GM12878 (cell line): ENCODE data around the gene NBEA. TPM values are rescaled to one million over a fixed set of nuclear protein-coding genes. Genes with fewer than 3 reads are reported as not detected.

Experiments
- ATAC-seq: fragments of 200-7000 bp; cut with Tn5 transposase; 3 replicates; pipeline ENCODE4 v1.9.1; 2020; ENCODE audit warnings: mild to moderate bottlenecking, moderate library complexity
- BruUV-seq: library from RNA; stranded (reverse); fragments of 400-500 nt; replicated peaks from 2 replicates; lab custom pipeline; 2021; lab: Mats Ljungman, UMichigan
- CTCF ChIA-PET: fragments of 300-600 bp; sonication (Branson Sonifier 250); formaldehyde crosslinking; extraction: SDS; loops from one replicate; lab custom pipeline; 2021; ENCODE audit warnings: inconsistent platforms; lab: Yijun Ruan, JAX
- POLR2A ChIA-PET: fragments of 350-600 bp; formaldehyde crosslinking; extraction: SDS; loops from one replicate; lab custom pipeline; 2021; ENCODE audit warnings: inconsistent platforms; lab: Charles Lee
- RAD21 ChIA-PET: fragments of 300-600 bp; sonication (Branson Sonifier 250); formaldehyde crosslinking; loops from one replicate; lab custom pipeline; 2023; ENCODE audit warnings: antibody characterized with exemption; ENCODE audit not compliant: unreplicated experiment; lab: Charles Lee
- SMC1A ChIA-PET: fragments of 300-600 bp; sonication (Branson Sonifier 250); formaldehyde crosslinking; loops from one replicate; lab custom pipeline; 2023; ENCODE audit not compliant: unreplicated experiment, uncharacterized antibody; lab: Charles Lee
- DNase-seq: peaks from one replicate; pipeline ENCODE4 v3.0.0-alpha.2; 2011; ENCODE audit warnings: low read depth, low spot score
- FAIRE-seq: peaks from 3 replicates; lab custom pipeline; 2011; peaks lifted over from hg19 to GRCh38; lab: Jason Lieb, UNC
- H2AFZ ChIP-seq: 2 replicates; pipeline ENCODE4 v1.6.0; 2011; ENCODE audit warnings: low read depth, low read length, control low read depth; ENCODE audit not compliant: control insufficient read depth
- H3K27ac ChIP-seq: 2 replicates; pipeline ENCODE4 v1.5.1; 2011; ENCODE audit warnings: control low read depth; ENCODE audit not compliant: control insufficient read depth, insufficient read depth
- H3K27me3 ChIP-seq, 2 experiments: replicated peaks in 1 of 2; 2 replicates each; pipeline versions ENCODE4 v1.6.0 to v1.6.1; 2011; ENCODE audit warnings: low read length in 1 of 2; ENCODE audit not compliant: control insufficient read depth in 2 of 2, insufficient read depth in 2 of 2
- H3K36me3 ChIP-seq, 2 experiments: 2 replicates each; pipeline ENCODE4 v1.5.1; 2011; ENCODE audit warnings: low read length in 1 of 2; ENCODE audit not compliant: control insufficient read depth in 2 of 2, insufficient read depth in 2 of 2
- H3K4me1 ChIP-seq: 2 replicates; pipeline ENCODE4 v1.6.1; 2011; ENCODE audit warnings: mild to moderate bottlenecking, low read length, moderate library complexity, mixed read lengths; ENCODE audit not compliant: control insufficient read depth, insufficient read depth
- H3K4me2 ChIP-seq: 2 replicates; pipeline ENCODE4 v1.6.0; 2011; ENCODE audit warnings: control low read depth; ENCODE audit not compliant: control insufficient read depth, insufficient read depth
- H3K4me3 ChIP-seq: fragments of 200-600 bp; sonication (generic); 2 replicates; pipeline ENCODE4 v1.5.1; 2016
- H3K79me2 ChIP-seq: 2 replicates; pipeline ENCODE4 v1.6.0; 2011; ENCODE audit warnings: low read length; ENCODE audit not compliant: control insufficient read depth, insufficient read depth
- H3K9ac ChIP-seq: 2 replicates; pipeline ENCODE4 v1.8.0; 2011; ENCODE audit warnings: low read length, control low read depth, mixed read lengths; ENCODE audit not compliant: control insufficient read depth, insufficient read depth
- H3K9me3 ChIP-seq: replicated peaks from 3 replicates; pipeline ENCODE4 v1.5.1; 2011; ENCODE audit warnings: mild to moderate bottlenecking, low read length; ENCODE audit not compliant: control insufficient read depth, insufficient read depth
- H4K20me1 ChIP-seq: 2 replicates; pipeline ENCODE4 v1.6.0; 2011; ENCODE audit not compliant: control insufficient read depth, insufficient read depth
- CBX3 ChIP-seq: fragments of 200-600 bp; sonication (generic); IDR thresholded peaks from 2 replicates; pipeline ENCODE4 v1.6.1; 2016; ENCODE audit warnings: low read depth, borderline replicate concordance
- DPF2 ChIP-seq: fragments of 450-650 bp; IDR thresholded peaks from 2 replicates; pipeline ENCODE4 v1.6.1; 2017; ENCODE audit warnings: mild to moderate bottlenecking
- HCFC1 ChIP-seq: fragments of 150-350 bp; IDR thresholded peaks from 2 replicates; pipeline ENCODE4 v1.6.1; 2014; ENCODE audit warnings: low read length
- KLF5 ChIP-seq: fragments of 450-650 bp; IDR thresholded peaks from 2 replicates; pipeline ENCODE4 v1.6.1; 2014; ENCODE audit warnings: mild to moderate bottlenecking; ENCODE audit not compliant: partially characterized antibody
- NFXL1 ChIP-seq: fragments of 450-650 bp; IDR thresholded peaks from 2 replicates; pipeline ENCODE4 v1.6.1; 2017; ENCODE audit warnings: antibody characterized with exemption, mild to moderate bottlenecking, borderline replicate concordance
- NFYB ChIP-seq: IDR thresholded peaks from 2 replicates; pipeline ENCODE4 v1.6.1; 2011; ENCODE audit warnings: low read depth, mild to moderate bottlenecking, low read length, improper control_type of control experiment, moderate library complexity; ENCODE audit not compliant: insufficient read depth
- RCOR1 ChIP-seq: conservative IDR thresholded peaks from 2 replicates; pipeline ENCODE4 v1.6.1; 2012; ENCODE audit warnings: low read depth, low read length, improper control_type of control experiment
- SIN3A ChIP-seq: IDR thresholded peaks from 2 replicates; pipeline ENCODE4 v1.6.1; 2012; ENCODE audit warnings: low read depth, low read length, improper control_type of control experiment
- SMC3 ChIP-seq: IDR thresholded peaks from 2 replicates; pipeline ENCODE4 v1.6.1; 2011; ENCODE audit warnings: low read length, improper control_type of control experiment, borderline replicate concordance
- YBX1 ChIP-seq: fragments of 450-650 bp; IDR thresholded peaks from 2 replicates; pipeline ENCODE4 v1.6.1; 2016; ENCODE audit warnings: antibody characterized with exemption
- ZBTB33 ChIP-seq: fragments of 450-650 bp; IDR thresholded peaks from 2 replicates; pipeline ENCODE4 v1.6.1; 2017; ENCODE audit warnings: mild to moderate bottlenecking
- ZNF207 ChIP-seq: fragments of 450-650 bp; IDR thresholded peaks from 2 replicates; pipeline ENCODE4 v1.6.1; 2014; ENCODE audit warnings: antibody characterized with exemption, mild to moderate bottlenecking, borderline replicate concordance
- ZNF217 ChIP-seq: fragments of 450-650 bp; IDR thresholded peaks from 2 replicates; pipeline ENCODE4 v1.6.1; 2017; ENCODE audit warnings: antibody characterized with exemption, mild to moderate bottlenecking
- WGBS: methylation state at CpG from one replicate; pipeline ENCODE4 v1.1.6; 2016; ENCODE audit warnings: low lambda C conversion rate; ENCODE audit not compliant: insufficient replicate concordance, insufficient coverage; ENCODE audit errors: missing lambda C conversion rate; 5-methylcytosine and 5-hydroxymethylcytosine counted together
- in situ Hi-C: fragments of 300-500 bp; cut with MboI; formaldehyde crosslinking; loops from 9 replicates; pipeline ENCODE4 v1.14.3; 2018; ENCODE audit warnings: mixed read lengths
- intact Hi-C: fragments of 100-400 bp; cut with micrococcal nuclease; formaldehyde crosslinking; loops from one replicate; pipeline ENCODE4 v1.14.2; 2022; ENCODE audit not compliant: unreplicated experiment
- polyA plus RNA-seq, 11 experiments: library from polyadenylated mRNA; depleted of rRNA in 4 of 11; unstranded in 6 of 11; stranded (reverse) in 5 of 11; fragments of >200 nt; fragmentation: Nextera tagmentation in 4 of 11; fragmentation: Illumina TruSeq in 1 of 11; extraction: Ambion mirVana in 4 of 11; extraction: Trizol in 1 of 11; gene quantifications; 1 replicate in 1 of 11; 2 replicates in 10 of 11; pipeline versions ENCODE4 v1.2.1 to v1.2.3, GENCODE V29; 2011 to 2016; ENCODE audit warnings: inconsistent platforms in 2 of 11, missing spikeins in 2 of 11, low read depth in 1 of 11
- total RNA-seq, 4 experiments: library from RNA; depleted of rRNA in 3 of 4; stranded (reverse); fragments of >200 nt in 3 of 4; fragmentation: Illumina TruSeq in 1 of 4; extraction: Trizol in 1 of 4; gene quantifications; 2 replicates each; pipeline versions ENCODE4 v1.2.1 to v1.2.3, GENCODE V29; 2013 to 2021
- TF ChIP-seq, protein P1 (sequence below), 3 experiments: IDR thresholded peaks in 2 of 3; conservative IDR thresholded peaks in 1 of 3; 2 replicates each; pipeline ENCODE4 v1.5.1; 2011; ENCODE audit warnings: low read depth in 3 of 3, low read length in 3 of 3, mild to moderate bottlenecking in 3 of 3, control low read depth in 2 of 3, moderate library complexity in 2 of 3, inconsistent platforms in 1 of 3, mixed read lengths in 1 of 3; ENCODE audit not compliant: control insufficient read depth in 2 of 3, insufficient read depth in 1 of 3; ENCODE audit errors: extremely low read depth in 1 of 3

The NBEA gene
- total and polyA plus RNA-seq, 10 of the 15 experiments (the other 5 are each of a cell fraction or from before 2014, with no cell fraction given) = 0.23 to 3.6 (median 0.55) TPM

- BruUV-seq = no TSS peak
- DNase-seq (no peak), ATAC-seq (no peak), FAIRE-seq (no peak)
- in situ Hi-C loops = no loop called here
- no peak overlapping the region for H3K4me3 ChIP-seq
- WGBS = 33% methylated on average over 6 of the region's 6 CpGs
- no peaks in the 10 kb centered on the region for H3K79me2 ChIP-seq
- H3K4me2 ChIP-seq = no peak overlapping the region
- ChIA-PET SMC1A (no interaction called here), POLR2A (no interaction called here), RAD21 (no interaction called here), CTCF (interaction anchor here (1.8 kb wide), 1 partner anchor 21 kb away, joined by 4 read pairs; no protein-coding TSS in a partner anchor)
- H3K27me3 ChIP-seq = no peaks in the 10 kb centered on the region
- TF ChIP-seq RCOR1 (no peak), ZNF217 (no peak), ZNF207 (no peak), KLF5 (no peak), SMC3 (no peak), YBX1 (no peak), CBX3 (no peak), NFYB (no peak), NFXL1 (no peak), DPF2 (no peak), HCFC1 (no peak), SIN3A (no peak), ZBTB33 (no peak)
- TF ChIP-seq, protein P1, sequence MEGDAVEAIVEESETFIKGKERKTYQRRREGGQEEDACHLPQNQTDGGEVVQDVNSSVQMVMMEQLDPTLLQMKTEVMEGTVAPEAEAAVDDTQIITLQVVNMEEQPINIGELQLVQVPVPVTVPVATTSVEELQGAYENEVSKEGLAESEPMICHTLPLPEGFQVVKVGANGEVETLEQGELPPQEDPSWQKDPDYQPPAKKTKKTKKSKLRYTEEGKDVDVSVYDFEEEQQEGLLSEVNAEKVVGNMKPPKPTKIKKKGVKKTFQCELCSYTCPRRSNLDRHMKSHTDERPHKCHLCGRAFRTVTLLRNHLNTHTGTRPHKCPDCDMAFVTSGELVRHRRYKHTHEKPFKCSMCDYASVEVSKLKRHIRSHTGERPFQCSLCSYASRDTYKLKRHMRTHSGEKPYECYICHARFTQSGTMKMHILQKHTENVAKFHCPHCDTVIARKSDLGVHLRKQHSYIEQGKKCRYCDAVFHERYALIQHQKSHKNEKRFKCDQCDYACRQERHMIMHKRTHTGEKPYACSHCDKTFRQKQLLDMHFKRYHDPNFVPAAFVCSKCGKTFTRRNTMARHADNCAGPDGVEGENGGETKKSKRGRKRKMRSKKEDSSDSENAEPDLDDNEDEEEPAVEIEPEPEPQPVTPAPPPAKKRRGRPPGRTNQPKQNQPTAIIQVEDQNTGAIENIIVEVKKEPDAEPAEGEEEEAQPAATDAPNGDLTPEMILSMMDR (IDR thresholded peaks at IDR 0.05 in 2 of 3, conservative IDR thresholded peaks at IDR 0.05 in 1 of 3; ENCODE audit: control insufficient read depth in 2 of 3, extremely low read depth in 1 of 3, insufficient read depth in 1 of 3, low read depth in 3 of 3, low read length in 3 of 3) = no peak
- no peaks in the 10 kb centered on the region for H4K20me1 ChIP-seq
- H3K27ac ChIP-seq = no peak overlapping the region
- no peak overlapping the region for H3K9ac ChIP-seq
- intact Hi-C loops = no loop called here
- no peak overlapping the region for H2AFZ ChIP-seq
- no peaks in the 10 kb centered on the region for H3K9me3 ChIP-seq
- H3K4me1 ChIP-seq = no peaks in the 10 kb centered on the region
- no peaks in the 10 kb centered on the region for H3K36me3 ChIP-seq
Observed at GRCh38 chr13:35617420-35617819, 675.4 kb downstream of the NBEA start.
